Measurements from ENCODE around the gene IFNA13.

DNA sequence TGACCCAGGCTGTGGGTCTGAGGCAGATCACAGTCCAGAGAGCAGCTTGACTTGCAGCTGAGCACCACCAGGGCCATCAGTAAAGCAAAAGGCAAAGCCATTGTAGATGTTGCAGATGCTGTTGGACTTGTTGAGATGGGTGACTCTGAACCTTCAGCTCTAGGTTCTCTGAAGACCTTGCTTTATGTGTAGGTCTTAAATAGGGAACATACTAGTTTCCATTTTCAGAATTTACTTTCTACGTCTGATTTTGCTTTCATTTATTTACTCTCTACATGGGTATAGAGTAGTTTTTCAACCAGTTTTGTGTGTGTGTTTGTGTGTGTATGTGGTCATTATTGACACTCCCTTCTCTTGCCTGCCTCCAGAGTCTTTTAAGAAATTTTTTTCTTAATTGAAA is 17.1 kb downstream of the IFNA13 start, which contains the start of gene IFNA6:
- TF ChIP-seq, protein P1, sequence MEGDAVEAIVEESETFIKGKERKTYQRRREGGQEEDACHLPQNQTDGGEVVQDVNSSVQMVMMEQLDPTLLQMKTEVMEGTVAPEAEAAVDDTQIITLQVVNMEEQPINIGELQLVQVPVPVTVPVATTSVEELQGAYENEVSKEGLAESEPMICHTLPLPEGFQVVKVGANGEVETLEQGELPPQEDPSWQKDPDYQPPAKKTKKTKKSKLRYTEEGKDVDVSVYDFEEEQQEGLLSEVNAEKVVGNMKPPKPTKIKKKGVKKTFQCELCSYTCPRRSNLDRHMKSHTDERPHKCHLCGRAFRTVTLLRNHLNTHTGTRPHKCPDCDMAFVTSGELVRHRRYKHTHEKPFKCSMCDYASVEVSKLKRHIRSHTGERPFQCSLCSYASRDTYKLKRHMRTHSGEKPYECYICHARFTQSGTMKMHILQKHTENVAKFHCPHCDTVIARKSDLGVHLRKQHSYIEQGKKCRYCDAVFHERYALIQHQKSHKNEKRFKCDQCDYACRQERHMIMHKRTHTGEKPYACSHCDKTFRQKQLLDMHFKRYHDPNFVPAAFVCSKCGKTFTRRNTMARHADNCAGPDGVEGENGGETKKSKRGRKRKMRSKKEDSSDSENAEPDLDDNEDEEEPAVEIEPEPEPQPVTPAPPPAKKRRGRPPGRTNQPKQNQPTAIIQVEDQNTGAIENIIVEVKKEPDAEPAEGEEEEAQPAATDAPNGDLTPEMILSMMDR (optimal IDR thresholded peaks at IDR 0.05 in 1 of 3, IDR thresholded peaks at IDR 0.05 in 1 of 3, conservative IDR thresholded peaks at IDR 0.05 in 1 of 3; ENCODE audit: extremely low read depth in 1 of 3, insufficient read depth in 2 of 3, low read length in 3 of 3): no peak
- TF ChIP-seq EZH2 (IDR thresholded peaks at IDR 0.05; ENCODE audit: low read length): no peak

All from keratinocyte (primary cell).